Measurements from ENCODE around the gene CHCHD3. TPM values are rescaled to one million over a fixed set of nuclear protein-coding genes. Genes with fewer than 3 reads are reported as not detected.

CHCHD3 gene
- total and polyA plus RNA-seq, 2 of the 4 experiments (the other 2 are of a cell fraction) = 56.9 to 141 TPM

DNA sequence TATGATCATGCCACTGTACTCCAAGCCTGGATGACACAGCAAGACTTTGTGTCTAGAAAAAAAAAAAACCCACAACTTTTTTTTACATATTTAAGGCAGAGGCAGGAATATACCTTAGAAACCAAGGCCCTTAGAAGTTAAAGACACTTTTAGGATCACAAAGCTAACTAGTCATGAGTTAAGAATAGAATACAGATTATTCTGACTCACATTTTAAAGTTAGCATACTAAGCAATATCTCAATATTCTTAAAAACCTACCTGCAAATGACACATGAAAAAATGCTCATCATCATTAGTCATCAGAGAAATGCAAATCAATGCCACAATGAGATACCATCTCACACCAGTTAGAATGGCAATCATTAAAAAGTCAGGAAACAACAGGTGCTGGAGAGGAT lies 177.7 kb downstream of the CHCHD3 start:
- intact Hi-C loops (cut with micrococcal nuclease) (no loop called here), in situ Hi-C loops (cut with MboI; ENCODE audit: low sequenced_read_pairs) (no loop called here), dilution Hi-C loops (cut with HindIII; ENCODE audit: low sequenced_read_pairs, unreplicated experiment) (no loop called here)
- DNase-seq (no peak), ATAC-seq (ENCODE audit: low read depth) (no peak)
- no peak overlapping the region for H3K56ac ChIP-seq (ENCODE audit: extremely low read depth, insufficient read depth, low read length)
- H4K91ac ChIP-seq (ENCODE audit: insufficient read depth, low read depth, low read length) = no peak overlapping the region
- H3K4me1 ChIP-seq (ENCODE audit: control insufficient read depth, insufficient read depth, low read length) = peaks cover 2% of the 10 kb centered on the region; the same call in 1 of the 2 replicates
- H2BK5ac ChIP-seq (ENCODE audit: low read depth, low read length, poor library complexity, severe bottlenecking) = no peak overlapping the region
- H2BK120ac ChIP-seq (ENCODE audit: low read depth, low read length) = no peak overlapping the region
- no peak overlapping the region for H2AK9ac ChIP-seq (replicated peaks; ENCODE audit: low read depth, low read length, poor library complexity)
- no peak overlapping the region for H3K9ac ChIP-seq (ENCODE audit: low read depth, low read length)
- no peak overlapping the region for H3K23ac ChIP-seq (ENCODE audit: low read depth, low read length)
- no peak overlapping the region for H4K8ac ChIP-seq (ENCODE audit: low read depth in 2 of 2, low read length in 2 of 2)
- no peaks in the 10 kb centered on the region for H3K9me1 ChIP-seq (ENCODE audit: insufficient read depth, low read length)
- ChIA-PET POLR2A (ENCODE audit: unreplicated experiment) (no interaction called here), CTCF (no interaction called here)
- H2AFZ ChIP-seq (replicated peaks; ENCODE audit: low read length, poor library complexity) = no peak overlapping the region
- no peak overlapping the region for H2BK15ac ChIP-seq (ENCODE audit: low read depth, low read length)
- BruUV-seq (replicated peaks) = no TSS peak
- no peak overlapping the region for H2AK5ac ChIP-seq (ENCODE audit: low read depth, low read length)
- no peak overlapping the region for H4K5ac ChIP-seq (ENCODE audit: low read depth, low read length)
- H3K4me3 ChIP-seq (ENCODE audit: insufficient read depth, low read depth, low read length) = no peak overlapping the region
- no peaks in the 10 kb centered on the region for H3K27me3 ChIP-seq (ENCODE audit: control insufficient read depth, insufficient read depth, low read length)
- H3K4me2 ChIP-seq (ENCODE audit: low read depth, low read length) = no peak overlapping the region
- no peaks in the 10 kb centered on the region for H3K9me3 ChIP-seq (ENCODE audit: control insufficient read depth, insufficient read depth, low read length)
- H2BK20ac ChIP-seq (ENCODE audit: low read depth, low read length) = no peak overlapping the region
- no peak overlapping the region for H3K27ac ChIP-seq (ENCODE audit: insufficient read depth, low read length)
- no peak for TF ChIP-seq RFX5 (IDR thresholded peaks at IDR 0.05; ENCODE audit: low read depth, low read length)
- no peak for TF ChIP-seq POLR2A (IDR thresholded peaks at IDR 0.05; ENCODE audit: low read depth, low read length)
- TF ChIP-seq, protein P1, sequence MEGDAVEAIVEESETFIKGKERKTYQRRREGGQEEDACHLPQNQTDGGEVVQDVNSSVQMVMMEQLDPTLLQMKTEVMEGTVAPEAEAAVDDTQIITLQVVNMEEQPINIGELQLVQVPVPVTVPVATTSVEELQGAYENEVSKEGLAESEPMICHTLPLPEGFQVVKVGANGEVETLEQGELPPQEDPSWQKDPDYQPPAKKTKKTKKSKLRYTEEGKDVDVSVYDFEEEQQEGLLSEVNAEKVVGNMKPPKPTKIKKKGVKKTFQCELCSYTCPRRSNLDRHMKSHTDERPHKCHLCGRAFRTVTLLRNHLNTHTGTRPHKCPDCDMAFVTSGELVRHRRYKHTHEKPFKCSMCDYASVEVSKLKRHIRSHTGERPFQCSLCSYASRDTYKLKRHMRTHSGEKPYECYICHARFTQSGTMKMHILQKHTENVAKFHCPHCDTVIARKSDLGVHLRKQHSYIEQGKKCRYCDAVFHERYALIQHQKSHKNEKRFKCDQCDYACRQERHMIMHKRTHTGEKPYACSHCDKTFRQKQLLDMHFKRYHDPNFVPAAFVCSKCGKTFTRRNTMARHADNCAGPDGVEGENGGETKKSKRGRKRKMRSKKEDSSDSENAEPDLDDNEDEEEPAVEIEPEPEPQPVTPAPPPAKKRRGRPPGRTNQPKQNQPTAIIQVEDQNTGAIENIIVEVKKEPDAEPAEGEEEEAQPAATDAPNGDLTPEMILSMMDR (conservative IDR thresholded peaks at IDR 0.05; ENCODE audit: low read depth, low read length) = no peak
- no peak for TF ChIP-seq CHD1 (IDR thresholded peaks at IDR 0.05; ENCODE audit: low read depth, low read length)
- no peak for TF ChIP-seq CEBPB (IDR thresholded peaks at IDR 0.05; ENCODE audit: low read depth, low read length)
- TF ChIP-seq MAZ (IDR thresholded peaks at IDR 0.05; ENCODE audit: borderline replicate concordance, low read depth, low read length) = no peak
- TF ChIP-seq BHLHE40 (IDR thresholded peaks at IDR 0.05; ENCODE audit: low read depth, low read length) = no peak
- TF ChIP-seq, protein P2, sequence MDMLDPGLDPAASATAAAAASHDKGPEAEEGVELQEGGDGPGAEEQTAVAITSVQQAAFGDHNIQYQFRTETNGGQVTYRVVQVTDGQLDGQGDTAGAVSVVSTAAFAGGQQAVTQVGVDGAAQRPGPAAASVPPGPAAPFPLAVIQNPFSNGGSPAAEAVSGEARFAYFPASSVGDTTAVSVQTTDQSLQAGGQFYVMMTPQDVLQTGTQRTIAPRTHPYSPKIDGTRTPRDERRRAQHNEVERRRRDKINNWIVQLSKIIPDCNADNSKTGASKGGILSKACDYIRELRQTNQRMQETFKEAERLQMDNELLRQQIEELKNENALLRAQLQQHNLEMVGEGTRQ (IDR thresholded peaks at IDR 0.05; ENCODE audit: low read depth, low read length) = no peak
- no peak for TF ChIP-seq FOS (IDR thresholded peaks at IDR 0.05; ENCODE audit: low read depth, low read length)
- no peak for TF ChIP-seq MXI1 (IDR thresholded peaks at IDR 0.05; ENCODE audit: borderline replicate concordance, low read depth, low read length)
- TF ChIP-seq RAD21 (IDR thresholded peaks at IDR 0.05; ENCODE audit: low read length) = no peak
- TF ChIP-seq, protein P3, sequence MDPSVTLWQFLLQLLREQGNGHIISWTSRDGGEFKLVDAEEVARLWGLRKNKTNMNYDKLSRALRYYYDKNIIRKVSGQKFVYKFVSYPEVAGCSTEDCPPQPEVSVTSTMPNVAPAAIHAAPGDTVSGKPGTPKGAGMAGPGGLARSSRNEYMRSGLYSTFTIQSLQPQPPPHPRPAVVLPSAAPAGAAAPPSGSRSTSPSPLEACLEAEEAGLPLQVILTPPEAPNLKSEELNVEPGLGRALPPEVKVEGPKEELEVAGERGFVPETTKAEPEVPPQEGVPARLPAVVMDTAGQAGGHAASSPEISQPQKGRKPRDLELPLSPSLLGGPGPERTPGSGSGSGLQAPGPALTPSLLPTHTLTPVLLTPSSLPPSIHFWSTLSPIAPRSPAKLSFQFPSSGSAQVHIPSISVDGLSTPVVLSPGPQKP (IDR thresholded peaks at IDR 0.05; ENCODE audit: borderline replicate concordance, low read depth, low read length) = no peak
- no peak for TF ChIP-seq MAFK (IDR thresholded peaks at IDR 0.05; ENCODE audit: low read depth, low read length)
- no peak for TF ChIP-seq SMC3 (IDR thresholded peaks at IDR 0.05; ENCODE audit: low read depth, low read length)
- no peak for TF ChIP-seq NFE2L2 (IDR thresholded peaks at IDR 0.05; ENCODE audit: low read depth, low read length)
- no peak for TF ChIP-seq RCOR1 (IDR thresholded peaks at IDR 0.05; ENCODE audit: insufficient replicate concordance, low read length)
- H3K14ac ChIP-seq (replicated peaks; ENCODE audit: low read depth, low read length) = no peak overlapping the region
- H3K18ac ChIP-seq (ENCODE audit: low read depth, low read length) = no peak overlapping the region
- no peaks in the 10 kb centered on the region for H4K20me1 ChIP-seq (ENCODE audit: insufficient read depth, low read length)
- H3K36me3 ChIP-seq (ENCODE audit: control insufficient read depth, insufficient read depth, low read length) = no peaks in the 10 kb centered on the region
- H3K4ac ChIP-seq (ENCODE audit: low read depth, low read length) = no peak overlapping the region
- H3K79me1 ChIP-seq (ENCODE audit: low read depth in 1 of 2, low read length in 2 of 2) = peaks cover 0 to 3% of the 10 kb centered on the region in 2 experiments; a peak in 1 of 4 replicates
